ENCODE measurements around the gene KIF13A. TPM values are rescaled to one million over a fixed set of nuclear protein-coding genes. Genes with fewer than 3 reads are reported as not detected.

KIF13A gene
- total and polyA plus RNA-seq, 2 donors (not counting 3 experiments of a cell fraction or from before 2014, with no cell fraction given) = 24.9 to 65.8 TPM

GRCh38 chr6:17965397-17965796, 22.0 kb downstream of the KIF13A start:
- Histone ChIP-seq H3K9me1 (replicated peaks; ENCODE audit: control insufficient read depth, extremely low read depth, insufficient read depth, low read length) (no peaks in the 10 kb centered on the region), H3K27ac (ENCODE audit: insufficient read depth, low read depth, low read length) (peak overlapping the region; percentile 51), H3K79me2 (ENCODE audit: control insufficient read depth, insufficient read depth, low read length) (peaks cover 51% of the 10 kb centered on the region), H2AFZ (ENCODE audit: low read depth, low read length) (no peak overlapping the region), H3K4me1 (ENCODE audit: control insufficient read depth, extremely low read depth, insufficient read depth, low read length) (peaks cover 25% of the 10 kb centered on the region), H3K4me2 (ENCODE audit: insufficient read depth, low read length) (peak overlapping the region; percentile 59), H3K4me3 (replicated peaks in 1 of 3; ENCODE audit: insufficient read depth in 1 of 3, low read depth in 1 of 3, low read length in 3 of 3) (no peak overlapping the region), H3K36me3 (ENCODE audit: control insufficient read depth in 2 of 2, extremely low read depth in 1 of 2, insufficient read depth in 2 of 2, low read length in 2 of 2) (no peaks in the 10 kb centered on the region), H3K9me3 (replicated peaks; ENCODE audit: control insufficient read depth, insufficient read depth, low read length) (no peaks in the 10 kb centered on the region), H3K9ac (replicated peaks; ENCODE audit: extremely low read depth, insufficient read depth, low read length) (no peak overlapping the region), H3K27me3 (ENCODE audit: control insufficient read depth in 2 of 2, insufficient read depth in 2 of 2, low read length in 2 of 2) (no peaks in the 10 kb centered on the region), H4K20me1 (replicated peaks; ENCODE audit: control insufficient read depth, extremely low read depth, insufficient read depth, low read length) (no peaks in the 10 kb centered on the region)
- dilution Hi-C loops (cut with MboI; ENCODE audit: extremely low pct_ligation_motif_present, low sequenced_read_pairs) = no loop called here
- no TSS peak for BruUV-seq (replicated peaks)
- POLR2A ChIA-PET = no interaction called here
- intact Hi-C loops (cut with micrococcal nuclease) = no loop called here
- CTCF ChIA-PET = interaction anchor here (1.0 to 1.3 kb wide), 4 partner anchors 12 to 35 kb away, joined by 3 to 4 read pairs (median 4); partner anchors contain the start of gene KIF13A
- FAIRE-seq (no peak), DNase-seq (ENCODE audit: low read depth, low spot score) (peak; percentile 77)
- TF ChIP-seq JUN (IDR thresholded peaks at IDR 0.05; ENCODE audit: borderline replicate concordance, insufficient read depth, insufficient read length, low read depth) (peak; percentile 70), MYC (IDR thresholded peaks at IDR 0.05; ENCODE audit: low read depth, low read length) (no peak)

DNA sequence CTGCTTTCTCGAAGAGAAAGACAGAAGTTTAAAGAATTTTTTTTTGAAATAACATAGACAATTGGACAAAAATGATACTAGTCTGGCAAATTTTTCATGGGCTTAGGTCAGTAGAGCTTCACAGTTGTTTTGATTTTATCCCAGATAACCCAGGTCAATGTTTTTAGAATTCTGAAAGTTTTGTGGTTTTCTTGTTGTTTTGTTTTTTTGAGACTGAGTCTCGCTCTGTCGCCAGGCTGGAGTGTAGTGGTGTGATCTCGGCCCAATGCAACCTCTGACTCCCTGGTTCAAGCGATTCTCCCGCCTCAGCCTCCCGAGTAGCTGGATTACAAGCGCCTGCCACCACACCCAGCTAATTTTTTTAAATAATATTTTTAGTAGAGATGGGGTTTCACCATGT, 22.8 kb downstream of the KIF13A start:
- H3K27me3 ChIP-seq (ENCODE audit: control insufficient read depth in 2 of 2, insufficient read depth in 2 of 2, low read length in 2 of 2) = no peaks in the 10 kb centered on the region
- H3K9ac ChIP-seq (replicated peaks; ENCODE audit: extremely low read depth, insufficient read depth, low read length) = no peak overlapping the region
- peaks cover 25% of the 10 kb centered on the region for H3K4me1 ChIP-seq (ENCODE audit: control insufficient read depth, extremely low read depth, insufficient read depth, low read length)
- DNase-seq (ENCODE audit: low read depth, low spot score) (no peak), FAIRE-seq (no peak)
- H3K4me2 ChIP-seq (ENCODE audit: insufficient read depth, low read length) = no peak overlapping the region
- no peaks in the 10 kb centered on the region for H4K20me1 ChIP-seq (replicated peaks; ENCODE audit: control insufficient read depth, extremely low read depth, insufficient read depth, low read length)
- intact Hi-C loops (cut with micrococcal nuclease) (no loop called here), dilution Hi-C loops (cut with MboI; ENCODE audit: extremely low pct_ligation_motif_present, low sequenced_read_pairs) (no loop called here)
- peak overlapping the region; percentile 26 for H3K27ac ChIP-seq (ENCODE audit: insufficient read depth, low read depth, low read length)
- H2AFZ ChIP-seq (ENCODE audit: low read depth, low read length) = no peak overlapping the region
- ChIA-PET POLR2A (no interaction called here), CTCF (interaction anchor here (1.0 to 1.3 kb wide), 5 partner anchors 11 to 34 kb away, joined by 3 to 4 read pairs (median 3); partner anchors contain the start of gene KIF13A)
- TF ChIP-seq MAX (IDR thresholded peaks at IDR 0.05; ENCODE audit: insufficient read depth, insufficient read length) = no peak
- TF ChIP-seq CTCF (IDR thresholded peaks at IDR 0.05; ENCODE audit: extremely low read depth in 1 of 2, insufficient read depth in 1 of 2, low read depth in 1 of 2, low read length in 2 of 2) = no peak
- TF ChIP-seq POLR2A (IDR thresholded peaks at IDR 0.05; ENCODE audit: low read depth, low read length) = no peak
- TF ChIP-seq GATA2 (IDR thresholded peaks at IDR 0.05; ENCODE audit: insufficient read depth, insufficient read length, low read depth, low read length) = no peak
- no peak for TF ChIP-seq JUN (IDR thresholded peaks at IDR 0.05; ENCODE audit: borderline replicate concordance, insufficient read depth, insufficient read length, low read depth)
- TF ChIP-seq POLR2AphosphoS5 (IDR thresholded peaks at IDR 0.05; ENCODE audit: insufficient read depth, low read depth, low read length) = no peak
- TF ChIP-seq MYC (IDR thresholded peaks at IDR 0.05; ENCODE audit: low read depth, low read length) = no peak
- no peak for TF ChIP-seq EZH2 (IDR thresholded peaks at IDR 0.05; ENCODE audit: borderline replicate concordance, low read depth, low read length, severe bottlenecking)
- TF ChIP-seq FOS (IDR thresholded peaks at IDR 0.05; ENCODE audit: borderline replicate concordance, insufficient read depth, low read length) = no peak
- H3K36me3 ChIP-seq (ENCODE audit: control insufficient read depth in 2 of 2, extremely low read depth in 1 of 2, insufficient read depth in 2 of 2, low read length in 2 of 2) = no peaks in the 10 kb centered on the region
- H3K4me3 ChIP-seq (replicated peaks in 1 of 3; ENCODE audit: insufficient read depth in 1 of 3, low read depth in 1 of 3, low read length in 3 of 3) = no peak overlapping the region
- BruUV-seq (replicated peaks) = no TSS peak
- no peaks in the 10 kb centered on the region for H3K9me3 ChIP-seq (replicated peaks; ENCODE audit: control insufficient read depth, insufficient read depth, low read length)
- peaks cover 50% of the 10 kb centered on the region for H3K79me2 ChIP-seq (ENCODE audit: control insufficient read depth, insufficient read depth, low read length)
- H3K9me1 ChIP-seq (replicated peaks; ENCODE audit: control insufficient read depth, extremely low read depth, insufficient read depth, low read length) = no peaks in the 10 kb centered on the region

Data from endothelial cell of umbilical vein (primary cell).